ENCODE data around the gene ADIPOR2.

DNA sequence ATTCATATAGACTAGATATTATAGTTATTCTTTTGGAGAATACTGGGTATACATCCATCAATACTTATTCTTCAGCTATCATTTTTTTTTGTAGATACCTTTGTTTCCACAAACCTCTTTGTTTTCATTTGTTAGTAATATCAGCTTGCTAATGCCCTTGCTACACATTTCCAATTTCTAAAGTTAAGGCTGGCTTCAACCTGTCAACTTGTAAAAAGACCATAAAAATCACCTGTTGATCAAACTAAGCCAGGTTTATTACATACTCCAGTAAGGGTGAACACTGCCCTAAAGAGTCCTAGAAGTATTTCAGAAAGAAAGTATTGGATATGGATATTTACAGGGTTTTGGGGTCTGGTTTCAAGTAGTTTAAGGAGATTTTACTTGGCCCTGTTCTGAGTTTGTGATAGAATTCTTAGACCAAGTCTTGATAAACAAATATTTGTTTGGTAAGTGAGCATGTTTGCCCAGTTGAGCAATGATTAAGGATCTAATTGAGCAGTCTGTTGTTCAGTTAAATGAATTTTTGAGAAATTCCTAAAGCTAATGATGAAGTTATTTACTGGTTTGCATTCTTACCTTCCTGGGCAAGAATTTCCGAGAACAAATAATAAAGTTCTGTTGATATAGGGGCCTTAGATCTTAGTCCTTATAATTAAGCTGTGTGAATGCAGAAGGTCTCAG lies 76.7 kb downstream of the ADIPOR2 start:
- no peak for TF ChIP-seq EZH2 (IDR thresholded peaks at IDR 0.05; ENCODE audit: low read length, missing control alignments)
- TF ChIP-seq, protein P1, sequence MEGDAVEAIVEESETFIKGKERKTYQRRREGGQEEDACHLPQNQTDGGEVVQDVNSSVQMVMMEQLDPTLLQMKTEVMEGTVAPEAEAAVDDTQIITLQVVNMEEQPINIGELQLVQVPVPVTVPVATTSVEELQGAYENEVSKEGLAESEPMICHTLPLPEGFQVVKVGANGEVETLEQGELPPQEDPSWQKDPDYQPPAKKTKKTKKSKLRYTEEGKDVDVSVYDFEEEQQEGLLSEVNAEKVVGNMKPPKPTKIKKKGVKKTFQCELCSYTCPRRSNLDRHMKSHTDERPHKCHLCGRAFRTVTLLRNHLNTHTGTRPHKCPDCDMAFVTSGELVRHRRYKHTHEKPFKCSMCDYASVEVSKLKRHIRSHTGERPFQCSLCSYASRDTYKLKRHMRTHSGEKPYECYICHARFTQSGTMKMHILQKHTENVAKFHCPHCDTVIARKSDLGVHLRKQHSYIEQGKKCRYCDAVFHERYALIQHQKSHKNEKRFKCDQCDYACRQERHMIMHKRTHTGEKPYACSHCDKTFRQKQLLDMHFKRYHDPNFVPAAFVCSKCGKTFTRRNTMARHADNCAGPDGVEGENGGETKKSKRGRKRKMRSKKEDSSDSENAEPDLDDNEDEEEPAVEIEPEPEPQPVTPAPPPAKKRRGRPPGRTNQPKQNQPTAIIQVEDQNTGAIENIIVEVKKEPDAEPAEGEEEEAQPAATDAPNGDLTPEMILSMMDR (conservative IDR thresholded peaks at IDR 0.05 in 1 of 2, IDR thresholded peaks at IDR 0.05 in 1 of 2; ENCODE audit: low read depth in 1 of 2, low read length in 2 of 2), result no peak

All from fibroblast of lung (primary cell).